NCI-H187 treated with DMSO at 0.1 percent for 48 hours (cell line): ENCODE results near the gene DDOST.

Experiments used
- DNase-seq: peaks from one replicate; lab custom pipeline; 2025; lab: John Stamatoyannopoulos, UW

DDOST gene

GRCh38 chr1:20661207-20662109 is at the start of gene DDOST:
DDOST (minus strand) TSS chr1:20661369; CDS start chr1:20661350, 19 bp downstream.
- DNase-seq, result peak; percentile 90

- DNase-seq, result no peak
These were observed 49.5 kb upstream of the DDOST start for GRCh38 chr1:20710469-20711284.

GRCh38 chr1:20709868-20710267 is 48.7 kb upstream of the DDOST start:
- DNase-seq, result no peak

GRCh38 chr1:20708891-20709290 is 47.7 kb upstream of the DDOST start:
- DNase-seq, result no peak

- no peak for DNase-seq
These were observed 46.9 kb upstream of the DDOST start for GRCh38 chr1:20708057-20708456.

GRCh38 chr1:20706841-20707240 is 45.7 kb upstream of the DDOST start:
- DNase-seq, result no peak

GRCh38 chr1:20705203-20705755 is 44.1 kb upstream of the DDOST start:
- DNase-seq, result no peak

GRCh38 chr1:20704390-20705202 is 43.4 kb upstream of the DDOST start:
- DNase-seq, result no peak

GRCh38 chr1:20703124-20703756 is 42.1 kb upstream of the DDOST start:
- DNase-seq, result no peak

- DNase-seq, result no peak
These were observed 41.2 kb upstream of the DDOST start for GRCh38 chr1:20702416-20702815.

- no peak for DNase-seq
These were observed 40.7 kb upstream of the DDOST start for GRCh38 chr1:20701847-20702246.

GRCh38 chr1:20701446-20701845 is 40.3 kb upstream of the DDOST start:
- DNase-seq, result no peak

GRCh38 chr1:20700636-20701215 is 39.6 kb upstream of the DDOST start:
- DNase-seq, result no peak

GRCh38 chr1:20699558-20699957 is 38.4 kb upstream of the DDOST start:
- DNase-seq, result no peak

GRCh38 chr1:20698195-20698910 is 37.2 kb upstream of the DDOST start:
- DNase-seq, result no peak

- no peak for DNase-seq
These were observed 36.4 kb upstream of the DDOST start for GRCh38 chr1:20697563-20697962.

GRCh38 chr1:20696397-20697333 is 35.5 kb upstream of the DDOST start:
- peak; percentile 21 for DNase-seq

- DNase-seq, result no peak
These were observed 34.3 kb upstream of the DDOST start for GRCh38 chr1:20695515-20695914.

- no peak for DNase-seq
These were observed 32.5 kb upstream of the DDOST start for GRCh38 chr1:20693623-20694022.
